ENCODE measurements around the gene PGC.
"Not testable (repeated sequence)": the region's sequence is repeated elsewhere in the genome, so short reads cannot be mapped to it uniquely, and the experiment has no call there.

PGC gene

DNA sequence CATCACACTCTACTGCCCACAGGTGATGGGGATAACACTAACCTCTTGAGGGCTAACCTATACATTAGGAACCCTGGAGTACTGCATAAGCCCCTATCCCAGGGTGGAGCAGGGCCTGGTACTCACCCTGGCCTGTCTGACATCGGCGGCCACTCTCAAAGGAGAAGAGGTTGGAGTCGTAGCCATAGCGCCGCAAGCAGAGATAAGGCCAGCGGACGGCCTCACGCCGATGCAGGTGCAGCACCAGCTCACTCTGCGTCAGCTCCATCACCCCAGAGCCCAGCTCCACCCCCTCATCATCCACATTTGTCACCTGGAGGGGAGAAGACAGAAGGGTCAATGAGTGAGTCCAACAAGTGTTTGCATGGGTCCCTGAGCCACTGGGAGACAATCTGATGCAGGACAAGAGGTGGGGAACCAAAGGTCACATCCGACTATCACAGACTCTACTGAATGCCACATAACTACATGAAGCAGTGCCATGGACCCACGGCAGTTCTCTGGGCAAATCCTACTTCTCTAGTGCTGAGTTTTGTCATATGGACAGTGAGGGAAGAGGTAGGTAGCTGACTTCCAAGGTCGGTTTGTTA lies 28.2 kb upstream of the PGC start:
- no peak for DNase-seq (ENCODE audit: low spot score)

- DNase-seq (ENCODE audit: low spot score), result no peak
Measured at GRCh38 chr6:41774841-41775240, 27.6 kb upstream of the PGC start.

- DNase-seq (ENCODE audit: low spot score), result no peak
Measured at GRCh38 chr6:41771058-41771983, 24.1 kb upstream of the PGC start.

- DNase-seq (ENCODE audit: low spot score), result no peak
Measured at GRCh38 chr6:41770381-41771057, 23.3 kb upstream of the PGC start.

DNA sequence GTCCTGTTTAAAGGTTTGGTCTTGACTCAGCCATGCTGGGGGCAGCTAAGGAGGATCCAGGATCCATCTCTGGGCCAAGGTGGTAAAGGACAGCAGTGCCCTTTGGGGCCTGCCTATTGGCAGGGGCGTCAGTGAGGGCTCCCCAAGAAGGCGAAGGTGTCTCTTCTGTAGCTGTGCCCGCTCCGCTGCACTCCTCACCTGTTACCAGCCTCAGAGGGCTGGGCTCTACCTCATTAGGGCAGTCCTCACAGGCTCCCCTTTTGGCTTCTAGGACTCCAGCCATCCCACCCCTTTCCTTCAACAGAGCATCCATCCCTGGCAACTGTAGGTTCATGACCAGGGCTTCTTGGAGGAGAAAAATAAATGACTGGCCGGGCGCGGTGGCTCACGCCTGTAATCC lies 22.2 kb upstream of the PGC start:
- no peak for DNase-seq (ENCODE audit: low spot score)

DNA sequence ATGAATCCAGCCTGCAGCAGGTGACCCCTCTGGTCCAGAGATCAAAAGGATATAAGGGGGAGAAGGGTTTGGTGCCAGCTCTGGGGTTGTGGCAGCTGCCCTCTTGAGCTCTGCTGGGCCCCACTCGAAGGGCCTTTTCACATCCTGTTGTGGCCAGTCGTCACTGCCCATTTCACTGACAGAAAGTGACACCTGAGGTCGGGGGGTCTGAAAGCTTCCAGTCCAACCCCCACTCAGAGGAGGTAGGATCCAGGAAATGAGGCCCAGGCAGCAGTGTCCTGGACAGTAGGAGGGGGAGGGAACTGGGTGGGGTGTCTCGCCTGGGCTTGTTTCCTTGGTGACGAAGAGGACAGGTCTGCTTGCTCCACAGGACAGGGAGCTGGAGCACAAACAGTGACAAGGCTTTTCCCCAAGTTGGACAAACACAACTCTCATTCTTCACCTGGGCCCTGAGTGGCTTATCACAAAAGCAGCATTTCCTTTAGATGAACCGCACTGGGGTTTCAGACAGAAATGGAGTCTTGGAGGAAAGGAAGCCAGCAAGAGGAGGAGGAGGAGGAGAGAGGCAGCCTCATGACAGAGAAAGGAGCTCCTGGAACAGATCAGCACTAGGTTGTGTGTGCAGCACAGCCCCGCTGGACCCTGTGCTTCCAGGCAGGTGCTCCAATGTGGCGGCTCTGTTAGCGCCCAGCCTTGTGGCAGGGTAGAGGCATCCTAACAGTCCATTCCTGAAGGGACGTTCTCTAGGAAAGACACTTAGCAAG lies 21.5 kb upstream of the PGC start:
- no peak for DNase-seq (ENCODE audit: low spot score)

GRCh38 chr6:41767112-41767833 lies 20.1 kb upstream of the PGC start:
- DNase-seq (ENCODE audit: low spot score), result no peak

DNA sequence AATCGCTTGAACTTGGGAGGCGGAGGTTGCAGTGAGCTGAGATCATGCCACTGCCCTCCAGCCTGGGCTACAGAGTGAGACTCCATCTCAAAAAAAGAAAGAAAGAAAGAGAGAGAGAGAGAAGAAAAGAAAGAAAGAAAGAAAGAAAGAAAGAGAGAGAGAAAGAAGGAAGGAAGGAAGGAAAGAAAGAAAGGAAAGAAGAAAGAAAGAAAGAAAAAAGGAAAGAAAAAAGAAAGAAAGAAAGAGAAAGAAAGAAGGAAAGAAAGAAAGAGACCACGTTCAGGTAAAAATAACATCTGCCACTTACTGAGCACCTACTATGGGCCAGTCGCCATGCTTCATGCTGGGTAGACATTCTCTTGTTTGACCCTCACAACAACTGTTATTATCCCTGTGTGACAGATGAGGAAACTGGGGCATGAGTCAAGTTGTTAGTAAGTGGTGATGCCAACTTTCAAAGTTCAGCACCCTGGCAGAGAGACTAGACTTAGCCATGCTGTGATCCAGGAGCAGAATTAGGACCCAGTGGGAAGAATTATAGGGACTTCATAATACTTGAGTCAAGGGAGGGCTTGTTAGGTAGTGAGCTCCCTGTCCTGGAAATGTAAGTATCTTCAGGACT lies 19.0 kb upstream of the PGC start:
- DNase-seq (ENCODE audit: low spot score), result not testable (repeated sequence)

DNA sequence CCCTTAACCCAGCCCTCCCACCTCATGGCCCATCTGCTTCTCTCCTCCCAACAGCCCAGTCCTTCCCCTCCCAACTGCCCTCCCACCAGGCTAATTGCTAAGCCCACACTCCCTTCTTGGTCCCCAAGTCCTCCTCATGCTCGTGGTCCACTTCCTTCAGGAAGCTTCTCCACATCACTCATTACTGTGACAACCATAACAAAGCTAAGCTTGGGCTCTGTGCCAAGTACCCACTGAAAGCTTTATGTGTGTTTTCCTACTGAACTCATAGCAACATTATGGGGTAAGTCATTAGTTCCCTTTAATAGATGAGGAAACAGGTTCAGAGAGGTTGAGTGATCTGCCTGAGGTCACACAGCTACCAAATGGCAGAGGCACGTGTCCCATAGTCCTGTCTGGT lies 16.3 kb upstream of the PGC start:
- DNase-seq (ENCODE audit: low spot score), result no peak

- DNase-seq (ENCODE audit: low spot score), result no peak
Measured at GRCh38 chr6:41759905-41760579, 12.8 kb upstream of the PGC start.

DNA sequence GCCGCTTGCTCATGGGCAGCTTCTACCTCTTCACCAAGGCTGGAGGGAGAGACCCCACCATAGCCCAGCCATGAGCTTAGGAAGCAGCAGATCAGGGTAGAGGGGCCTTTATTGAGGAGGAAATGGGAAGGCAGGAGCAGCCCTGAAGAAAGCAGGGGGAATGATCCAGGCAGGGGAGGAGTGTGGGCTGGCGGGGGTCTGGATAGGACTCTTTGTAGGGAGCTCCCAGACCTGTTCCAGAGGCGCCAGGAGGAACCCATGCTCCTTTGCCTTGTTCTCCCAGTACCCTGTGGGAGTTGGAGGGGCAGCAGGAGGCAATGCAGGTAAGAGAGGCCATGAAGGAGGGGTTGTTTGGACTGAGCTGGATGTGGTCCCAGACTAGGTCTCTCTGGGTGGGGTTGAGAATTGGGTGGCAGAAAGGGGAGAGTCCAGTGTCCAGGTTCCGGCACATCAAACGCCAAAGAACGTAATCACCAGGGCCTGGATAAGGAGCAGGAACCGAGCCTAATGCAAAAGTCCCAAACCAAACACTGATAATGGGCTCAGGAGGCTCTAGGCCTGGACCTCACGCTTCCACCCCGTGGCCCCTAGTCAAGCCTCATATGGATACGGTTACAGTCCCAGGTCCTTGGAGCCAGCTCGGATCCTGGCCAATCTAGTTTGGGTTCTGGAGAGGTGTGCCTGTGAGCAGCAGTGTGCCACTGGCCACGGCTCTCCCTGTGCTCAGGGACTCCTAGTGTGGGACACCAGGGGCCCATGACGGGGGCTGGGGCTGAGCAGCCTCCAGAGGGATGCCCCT lies 12.1 kb upstream of the PGC start:
- no peak for DNase-seq (ENCODE audit: low spot score)

DNA sequence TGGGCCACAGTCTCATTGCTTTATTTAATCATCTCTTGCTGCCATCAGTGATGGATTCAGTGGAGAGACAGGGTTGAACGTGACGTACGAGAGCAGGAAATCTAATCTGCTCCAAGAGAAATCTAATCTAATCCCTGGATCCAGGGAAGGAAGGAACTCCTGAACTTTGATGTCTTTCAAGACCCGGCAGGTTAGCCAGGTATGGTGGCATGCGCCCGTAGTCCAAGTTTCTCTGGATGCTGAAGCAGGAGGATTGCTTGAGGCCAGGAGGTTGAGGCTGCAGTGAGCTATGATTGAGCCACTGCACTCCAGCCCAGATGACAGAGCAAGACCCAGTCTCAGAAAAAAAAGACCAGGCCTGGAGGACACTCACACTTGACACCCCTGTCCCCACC lies 11.4 kb upstream of the PGC start:
- no peak for DNase-seq (ENCODE audit: low spot score)

GRCh38 chr6:41757931-41758640 lies 10.9 kb upstream of the PGC start:
- no peak for DNase-seq (ENCODE audit: low spot score)

DNA sequence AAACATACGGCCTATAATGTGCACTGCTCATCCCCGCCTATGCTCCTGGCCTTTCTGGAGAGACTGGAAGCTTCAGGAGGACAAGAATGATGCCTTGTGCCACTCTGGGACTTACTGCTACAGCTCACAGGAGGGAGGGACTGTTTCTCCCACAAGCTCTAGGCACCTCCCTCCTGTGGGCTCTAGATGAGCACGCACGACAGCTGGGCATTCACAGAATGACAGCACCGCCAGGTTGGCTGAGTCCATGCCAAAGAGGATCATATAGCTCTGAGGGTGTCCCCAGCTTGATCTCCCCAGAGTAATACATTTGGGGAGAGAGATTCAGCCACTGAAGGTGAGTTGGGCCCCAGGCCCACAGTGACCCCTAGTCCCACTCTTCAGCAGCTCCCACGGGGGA lies 10.1 kb upstream of the PGC start:
- DNase-seq (ENCODE audit: low spot score), result no peak

- no peak for DNase-seq (ENCODE audit: low spot score)
Measured at GRCh38 chr6:41756354-41756753, 9.2 kb upstream of the PGC start.

DNA sequence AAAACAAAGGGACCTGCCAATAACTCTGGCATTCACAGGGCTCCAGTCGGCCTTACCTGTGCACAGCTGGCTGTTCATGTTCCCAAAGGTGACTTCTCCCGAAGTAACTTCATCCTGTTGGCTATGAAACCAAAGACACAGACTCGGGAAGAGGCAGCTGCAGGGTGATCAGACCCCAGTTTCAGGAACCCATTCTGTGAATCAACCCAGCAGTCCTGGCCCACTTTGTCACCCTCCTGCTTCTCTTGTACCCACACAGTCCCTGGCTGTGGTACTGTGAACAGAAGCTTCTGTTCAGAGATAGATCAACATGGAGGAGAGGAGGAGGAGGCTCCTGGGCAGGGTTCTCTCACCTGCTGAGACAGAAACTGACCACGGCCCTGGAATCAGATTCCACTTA lies 8.7 kb upstream of the PGC start:
- DNase-seq (ENCODE audit: low spot score), result no peak

- DNase-seq (ENCODE audit: low spot score), result no peak
Measured at GRCh38 chr6:41750374-41750773, 3.2 kb upstream of the PGC start.

DNA sequence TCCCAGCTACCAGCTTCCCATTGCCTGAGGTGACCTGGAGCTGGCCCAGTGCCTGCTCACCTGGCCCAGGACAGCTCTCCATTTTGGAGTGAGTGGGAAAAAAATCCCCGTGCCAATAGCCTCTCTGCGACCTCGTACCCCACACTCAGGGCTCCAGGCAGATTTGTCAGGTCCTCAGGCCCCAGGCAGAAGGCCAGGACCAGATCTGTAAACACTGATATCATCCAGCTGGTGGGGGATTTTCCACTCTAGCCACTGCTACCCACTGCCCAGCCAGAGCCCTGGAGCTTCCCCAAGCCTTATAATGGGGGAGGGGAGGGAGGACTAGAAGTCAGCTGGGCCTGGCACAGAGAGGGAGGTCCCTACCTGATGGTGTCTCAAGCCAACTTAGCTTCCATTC lies 1.3 kb upstream of the PGC start:
- DNase-seq (ENCODE audit: low spot score), result no peak

- DNase-seq (ENCODE audit: low spot score), result no peak
Measured at GRCh38 chr6:41748102-41748477, 893 bp upstream of the PGC start.
